ENCODE data around the gene GALNT14. TPM values are rescaled to one million over a fixed set of nuclear protein-coding genes. Genes with fewer than 3 reads are reported as not detected.

The GALNT14 gene
- total RNA-seq, 1 donor from 2014 or later: 0.14 TPM

- TF ChIP-seq, protein P1, sequence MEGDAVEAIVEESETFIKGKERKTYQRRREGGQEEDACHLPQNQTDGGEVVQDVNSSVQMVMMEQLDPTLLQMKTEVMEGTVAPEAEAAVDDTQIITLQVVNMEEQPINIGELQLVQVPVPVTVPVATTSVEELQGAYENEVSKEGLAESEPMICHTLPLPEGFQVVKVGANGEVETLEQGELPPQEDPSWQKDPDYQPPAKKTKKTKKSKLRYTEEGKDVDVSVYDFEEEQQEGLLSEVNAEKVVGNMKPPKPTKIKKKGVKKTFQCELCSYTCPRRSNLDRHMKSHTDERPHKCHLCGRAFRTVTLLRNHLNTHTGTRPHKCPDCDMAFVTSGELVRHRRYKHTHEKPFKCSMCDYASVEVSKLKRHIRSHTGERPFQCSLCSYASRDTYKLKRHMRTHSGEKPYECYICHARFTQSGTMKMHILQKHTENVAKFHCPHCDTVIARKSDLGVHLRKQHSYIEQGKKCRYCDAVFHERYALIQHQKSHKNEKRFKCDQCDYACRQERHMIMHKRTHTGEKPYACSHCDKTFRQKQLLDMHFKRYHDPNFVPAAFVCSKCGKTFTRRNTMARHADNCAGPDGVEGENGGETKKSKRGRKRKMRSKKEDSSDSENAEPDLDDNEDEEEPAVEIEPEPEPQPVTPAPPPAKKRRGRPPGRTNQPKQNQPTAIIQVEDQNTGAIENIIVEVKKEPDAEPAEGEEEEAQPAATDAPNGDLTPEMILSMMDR (IDR thresholded peaks at IDR 0.05; ENCODE audit: borderline replicate concordance): no peak
- no peaks in the 10 kb centered on the region for H3K4me1 ChIP-seq
- H3K4me3 ChIP-seq: no peak overlapping the region
- intact Hi-C loops (cut with micrococcal nuclease): no loop called here
- DNase-seq: no peak
- no peak overlapping the region for H3K27ac ChIP-seq (replicated peaks)
- no peaks in the 10 kb centered on the region for H3K36me3 ChIP-seq
- no peaks in the 10 kb centered on the region for H3K9me3 ChIP-seq (replicated peaks)
- peaks cover 29% of the 10 kb centered on the region for H3K27me3 ChIP-seq (ENCODE audit: low read depth)
Measured at GRCh38 chr2:31107591-31108300, 30.5 kb downstream of the GALNT14 start.

DNA sequence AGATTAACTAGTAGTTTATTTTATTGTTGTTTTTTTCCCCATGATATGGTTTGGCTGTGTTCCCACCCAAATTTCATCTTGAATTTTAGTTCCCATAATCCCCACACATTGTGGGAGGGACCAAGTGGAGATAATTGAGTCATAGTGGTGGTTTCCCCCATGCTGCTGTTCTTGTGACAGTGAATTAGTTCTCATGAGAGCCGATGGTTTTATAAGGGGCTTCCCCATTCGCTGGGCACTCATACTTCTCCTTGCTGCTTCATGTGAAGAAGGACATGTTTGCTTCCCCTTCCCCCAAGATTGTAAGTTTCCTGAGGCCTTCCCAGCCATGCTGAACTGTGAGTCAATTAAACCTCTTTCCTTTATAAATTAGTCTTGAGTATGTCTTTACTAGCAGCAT lies 36.5 kb downstream of the GALNT14 start:
- no peaks in the 10 kb centered on the region for H3K4me1 ChIP-seq
- H3K27ac ChIP-seq (replicated peaks): no peak overlapping the region
- no peaks in the 10 kb centered on the region for H3K9me3 ChIP-seq (replicated peaks)
- TF ChIP-seq, protein P1 (IDR thresholded peaks at IDR 0.05; ENCODE audit: borderline replicate concordance): no peak
- intact Hi-C loops (cut with micrococcal nuclease): no loop called here
- peaks cover 13% of the 10 kb centered on the region for H3K27me3 ChIP-seq (ENCODE audit: low read depth)
- no peak for DNase-seq
- H3K36me3 ChIP-seq: no peaks in the 10 kb centered on the region
- H3K4me3 ChIP-seq: no peak overlapping the region

- DNase-seq: no peak
- Histone ChIP-seq H3K27ac (replicated peaks) (no peak overlapping the region), H3K36me3 (no peaks in the 10 kb centered on the region), H3K27me3 (ENCODE audit: low read depth) (peaks cover under 1% of the 10 kb centered on the region), H3K9me3 (replicated peaks) (no peaks in the 10 kb centered on the region), H3K4me1 (no peaks in the 10 kb centered on the region), H3K4me3 (no peak overlapping the region)
- intact Hi-C loops (cut with micrococcal nuclease): no loop called here
- TF ChIP-seq, protein P1 (IDR thresholded peaks at IDR 0.05; ENCODE audit: borderline replicate concordance): no peak
Measured at GRCh38 chr2:31097962-31098613, 40.2 kb downstream of the GALNT14 start.

DNA sequence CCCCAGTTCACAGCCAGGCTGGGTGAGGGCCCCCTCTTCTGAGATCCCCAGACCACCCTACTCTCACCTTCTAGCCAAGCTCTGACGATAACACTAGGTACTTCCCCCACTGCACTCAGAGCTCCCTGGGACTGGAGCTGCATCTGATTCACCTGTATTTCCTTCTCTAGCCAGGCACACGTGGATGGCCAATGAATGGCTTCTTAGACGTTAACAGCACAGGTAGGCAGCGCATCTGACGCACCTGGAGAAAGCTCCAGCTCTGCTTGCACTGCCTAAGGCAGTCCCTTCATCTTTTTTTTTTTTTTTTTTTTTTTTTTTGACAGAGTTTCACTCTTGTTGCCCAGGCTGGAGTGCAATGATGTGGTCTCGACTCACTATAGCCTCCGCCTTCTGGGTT lies 48.1 kb downstream of the GALNT14 start:
- H3K9me3 ChIP-seq (replicated peaks): no peaks in the 10 kb centered on the region
- H3K36me3 ChIP-seq: no peaks in the 10 kb centered on the region
- H3K27ac ChIP-seq (replicated peaks): no peak overlapping the region
- TF ChIP-seq, protein P1 (IDR thresholded peaks at IDR 0.05; ENCODE audit: borderline replicate concordance): no peak
- H3K4me1 ChIP-seq: no peaks in the 10 kb centered on the region
- peaks cover 17% of the 10 kb centered on the region for H3K27me3 ChIP-seq (ENCODE audit: low read depth)
- intact Hi-C loops (cut with micrococcal nuclease): no loop called here
- H3K4me3 ChIP-seq: no peak overlapping the region
- DNase-seq: no peak

DNA sequence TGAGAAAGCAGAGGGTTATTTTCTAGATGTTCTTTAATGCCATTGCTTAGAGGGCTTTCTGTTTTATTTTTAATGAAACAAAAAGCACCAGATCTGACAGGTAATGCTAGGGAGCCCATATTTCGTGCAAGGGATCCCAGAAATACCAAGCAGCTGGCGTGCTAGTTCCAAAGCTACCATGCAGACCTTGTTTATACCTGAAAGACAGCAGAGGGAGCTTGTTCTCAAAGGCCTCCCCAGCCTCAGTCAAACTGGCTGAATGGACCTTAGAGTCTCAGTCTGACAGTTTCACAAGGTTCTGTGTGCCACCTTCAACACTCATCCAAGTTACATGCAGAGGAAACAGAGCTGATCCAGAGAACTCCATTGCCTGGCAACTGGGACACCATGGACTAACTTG lies 48.6 kb downstream of the GALNT14 start:
- peaks cover 17% of the 10 kb centered on the region for H3K27me3 ChIP-seq (ENCODE audit: low read depth)
- no peak overlapping the region for H3K4me3 ChIP-seq
- H3K36me3 ChIP-seq: no peaks in the 10 kb centered on the region
- intact Hi-C loops (cut with micrococcal nuclease): no loop called here
- no peak for DNase-seq
- H3K9me3 ChIP-seq (replicated peaks): no peaks in the 10 kb centered on the region
- H3K4me1 ChIP-seq: no peaks in the 10 kb centered on the region
- TF ChIP-seq, protein P1 (IDR thresholded peaks at IDR 0.05; ENCODE audit: borderline replicate concordance): peak; percentile 22
- H3K27ac ChIP-seq (replicated peaks): no peak overlapping the region

Measured in left ventricle myocardium inferior (tissue), 1 donor.